Measurements from ENCODE around the gene EFCAB11. TPM values are rescaled to one million over a fixed set of nuclear protein-coding genes. Genes with fewer than 3 reads are reported as not detected.

EFCAB11 gene
- total and polyA plus RNA-seq, 2 of the 8 experiments (the other 6 are each of a cell fraction or from before 2014, with no cell fraction given), result 6.8 to 12.8 TPM

DNA sequence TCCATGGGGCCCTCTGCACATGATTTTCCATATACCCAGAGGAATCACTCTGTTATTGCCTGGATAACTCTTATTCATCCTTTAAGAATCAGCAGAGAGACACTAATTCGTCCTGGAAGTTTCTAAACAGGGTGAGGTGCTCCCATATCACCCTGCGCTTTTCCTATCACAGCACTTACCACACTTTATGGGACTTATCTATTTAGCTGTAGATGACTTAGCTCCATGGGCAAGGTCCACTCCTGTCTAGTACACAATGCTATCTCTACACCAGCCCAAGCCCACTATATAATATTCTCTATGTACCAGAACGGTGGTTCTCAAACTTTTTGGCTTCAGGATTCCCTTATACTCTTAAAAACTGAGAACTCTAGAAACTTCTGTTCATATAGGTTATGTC lies 111.7 kb downstream of the EFCAB11 start:
- ChIA-PET CTCF (ENCODE audit: partially characterized antibody) (interaction anchor here (1.7 to 2.1 kb wide), 2 partner anchors 50 to 64 kb away, joined by 4 read pairs; no protein-coding TSS in a partner anchor), POLR2A (ENCODE audit: partially characterized antibody) (no interaction called here)
- H2BK15ac ChIP-seq (ENCODE audit: low read length), result no peak overlapping the region
- H3K4me3 ChIP-seq (ENCODE audit: extremely low read depth in 1 of 4, insufficient read depth in 2 of 4, low read depth in 3 of 4, low read length in 4 of 4), result no peak overlapping the region
- DNase-seq (ENCODE audit: low read depth in 1 of 2, low spot score in 2 of 2) (no peak), FAIRE-seq (no peak)
- H2AFZ ChIP-seq (ENCODE audit: low read length), result no peak overlapping the region
- no peak overlapping the region for H3K56ac ChIP-seq (replicated peaks; ENCODE audit: insufficient read length, low read depth, low read length)
- H3K27ac ChIP-seq (ENCODE audit: low read depth, low read length), result no peak overlapping the region
- H3K14ac ChIP-seq (ENCODE audit: insufficient read length), result no peak overlapping the region
- H3K79me2 ChIP-seq (ENCODE audit: control insufficient read depth in 1 of 2, insufficient read depth in 2 of 2, low read length in 2 of 2), result no peaks in the 10 kb centered on the region
- H4K20me1 ChIP-seq (replicated peaks in 1 of 2; ENCODE audit: control insufficient read depth in 1 of 2, insufficient read depth in 2 of 2, low read length in 2 of 2), result no peaks in the 10 kb centered on the region
- H3K4ac ChIP-seq (replicated peaks; ENCODE audit: insufficient read length, low read depth, low read length), result no peak overlapping the region
- H3K18ac ChIP-seq (ENCODE audit: extremely low read depth, low read length), result no peak overlapping the region
- H3K27me3 ChIP-seq (replicated peaks in 1 of 4; ENCODE audit: control insufficient read depth in 3 of 4, extremely low read depth in 1 of 4, insufficient read depth in 3 of 4, low read length in 3 of 4), result no peaks in the 10 kb centered on the region
- H2BK120ac ChIP-seq (replicated peaks; ENCODE audit: low read depth, low read length), result no peak overlapping the region
- H2BK20ac ChIP-seq (ENCODE audit: low read length), result no peak overlapping the region
- H3K9me3 ChIP-seq (ENCODE audit: insufficient read depth in 2 of 2, low read depth in 1 of 2, low read length in 1 of 2), result no peaks in the 10 kb centered on the region
- no peak overlapping the region for H4K8ac ChIP-seq (ENCODE audit: extremely low read depth, insufficient read depth, low read length)
- H3K79me1 ChIP-seq (ENCODE audit: low read depth, low read length), result no peaks in the 10 kb centered on the region
- no peaks in the 10 kb centered on the region for H3K23me2 ChIP-seq (ENCODE audit: low read depth, low read length)
- no peaks in the 10 kb centered on the region for H3K36me3 ChIP-seq (ENCODE audit: control insufficient read depth in 2 of 4, insufficient read depth in 4 of 4, low read length in 3 of 4)
- TF ChIP-seq RAD21 (IDR thresholded peaks at IDR 0.05 in 1 of 2, conservative IDR thresholded peaks at IDR 0.05 in 1 of 2; ENCODE audit: low read depth in 2 of 2, low read length in 2 of 2) (no peak), SIX5 (IDR thresholded peaks at IDR 0.05; ENCODE audit: low read depth, low read length) (no peak), NANOG (IDR thresholded peaks at IDR 0.05; ENCODE audit: insufficient read depth, low read depth, low read length, poor library complexity, severe bottlenecking) (no peak), FOSL1 (IDR thresholded peaks at IDR 0.05; ENCODE audit: insufficient read depth, low read depth, low read length) (no peak), HDAC6 (IDR thresholded peaks at IDR 0.05; ENCODE audit: low read depth, low read length) (no peak), CBX5 (IDR thresholded peaks at IDR 0.05; ENCODE audit: low read depth, low read length) (no peak), CREB1 (IDR thresholded peaks at IDR 0.05) (no peak), KDM4A (IDR thresholded peaks at IDR 0.05; ENCODE audit: low read depth, low read length, severe bottlenecking) (no peak), SIN3A (conservative IDR thresholded peaks at IDR 0.05 in 1 of 2, IDR thresholded peaks at IDR 0.05 in 1 of 2; ENCODE audit: low read depth in 1 of 2, low read length in 2 of 2) (no peak)
- TF ChIP-seq, protein P1, sequence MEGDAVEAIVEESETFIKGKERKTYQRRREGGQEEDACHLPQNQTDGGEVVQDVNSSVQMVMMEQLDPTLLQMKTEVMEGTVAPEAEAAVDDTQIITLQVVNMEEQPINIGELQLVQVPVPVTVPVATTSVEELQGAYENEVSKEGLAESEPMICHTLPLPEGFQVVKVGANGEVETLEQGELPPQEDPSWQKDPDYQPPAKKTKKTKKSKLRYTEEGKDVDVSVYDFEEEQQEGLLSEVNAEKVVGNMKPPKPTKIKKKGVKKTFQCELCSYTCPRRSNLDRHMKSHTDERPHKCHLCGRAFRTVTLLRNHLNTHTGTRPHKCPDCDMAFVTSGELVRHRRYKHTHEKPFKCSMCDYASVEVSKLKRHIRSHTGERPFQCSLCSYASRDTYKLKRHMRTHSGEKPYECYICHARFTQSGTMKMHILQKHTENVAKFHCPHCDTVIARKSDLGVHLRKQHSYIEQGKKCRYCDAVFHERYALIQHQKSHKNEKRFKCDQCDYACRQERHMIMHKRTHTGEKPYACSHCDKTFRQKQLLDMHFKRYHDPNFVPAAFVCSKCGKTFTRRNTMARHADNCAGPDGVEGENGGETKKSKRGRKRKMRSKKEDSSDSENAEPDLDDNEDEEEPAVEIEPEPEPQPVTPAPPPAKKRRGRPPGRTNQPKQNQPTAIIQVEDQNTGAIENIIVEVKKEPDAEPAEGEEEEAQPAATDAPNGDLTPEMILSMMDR (IDR thresholded peaks at IDR 0.05; ENCODE audit: control extremely low read depth in 1 of 3, insufficient read depth in 1 of 3, low read depth in 1 of 3, low read length in 3 of 3), result no peak
- H4K5ac ChIP-seq (ENCODE audit: insufficient read length, low read depth, low read length), result no peak overlapping the region
- no peak overlapping the region for H2AK5ac ChIP-seq (ENCODE audit: low read depth, low read length)
- H4K91ac ChIP-seq (replicated peaks; ENCODE audit: insufficient read length, low read length), result no peak overlapping the region
- H3K9ac ChIP-seq (replicated peaks in 1 of 4; ENCODE audit: extremely low read depth in 1 of 4, low read depth in 3 of 4, low read length in 3 of 4), result no peak overlapping the region
- no peak overlapping the region for H2BK5ac ChIP-seq (ENCODE audit: low read depth, low read length)
- H2BK12ac ChIP-seq (ENCODE audit: low read depth, low read length), result no peak overlapping the region
- no peak overlapping the region for H3K23ac ChIP-seq (ENCODE audit: insufficient read length)
- no peak overlapping the region for H3K4me2 ChIP-seq (ENCODE audit: insufficient read depth in 1 of 2, low read depth in 2 of 2, low read length in 2 of 2)
- WGBS, 2 experiments (ENCODE audit: extremely low coverage in 1 of 2, insufficient coverage in 1 of 2, insufficient read length in 1 of 2, insufficient replicate concordance in 2 of 2, low coverage in 1 of 2, low lambda C conversion rate in 2 of 2, missing lambda C conversion rate in 1 of 2), result 86% methylated on average over 3 of the region's 3 CpGs; no CpG with 5 or more reads in 1 of the 2 experiments
- 0 out of 7 replicates have a peak, but pooled peaks cover 0 to 5% (median 0%) of the 10 kb centered on the region in 4 experiments for H3K4me1 ChIP-seq (replicated peaks in 1 of 4; ENCODE audit: control insufficient read depth in 3 of 4, insufficient read depth in 4 of 4, low read length in 3 of 4)
